Fibroblast of villous mesenchyme (primary cell): ENCODE results near the gene LOXL1. TPM values are rescaled to one million over a fixed set of nuclear protein-coding genes. Genes with fewer than 3 reads are reported as not detected.
"Not testable (repeated sequence)": the region's sequence is repeated elsewhere in the genome, so short reads cannot be mapped to it uniquely, and the experiment has no call there.

Source experiments
- DNase-seq: peaks from one replicate; pipeline ENCODE4 v3.0.0-alpha.2; 2010; ENCODE audit warnings: low read depth
- H3K4me3 ChIP-seq: 2 replicates; pipeline ENCODE4 v1.5.1; 2011; ENCODE audit warnings: low read depth, mild to moderate bottlenecking, low read length
- total RNA-seq: library from RNA; depleted of rRNA; stranded (reverse); fragments of >200 nt; gene quantifications from 2 replicates; pipeline ENCODE4 v1.2.3, GENCODE V29; 2012
- TF ChIP-seq, protein P1 (sequence below): IDR thresholded peaks from 2 replicates; pipeline ENCODE4 v1.5.1; 2012; ENCODE audit warnings: low read depth, mild to moderate bottlenecking, low read length; ENCODE audit not compliant: insufficient read depth

LOXL1 gene
- total RNA-seq, 1 donor, result 73.8 TPM

DNA sequence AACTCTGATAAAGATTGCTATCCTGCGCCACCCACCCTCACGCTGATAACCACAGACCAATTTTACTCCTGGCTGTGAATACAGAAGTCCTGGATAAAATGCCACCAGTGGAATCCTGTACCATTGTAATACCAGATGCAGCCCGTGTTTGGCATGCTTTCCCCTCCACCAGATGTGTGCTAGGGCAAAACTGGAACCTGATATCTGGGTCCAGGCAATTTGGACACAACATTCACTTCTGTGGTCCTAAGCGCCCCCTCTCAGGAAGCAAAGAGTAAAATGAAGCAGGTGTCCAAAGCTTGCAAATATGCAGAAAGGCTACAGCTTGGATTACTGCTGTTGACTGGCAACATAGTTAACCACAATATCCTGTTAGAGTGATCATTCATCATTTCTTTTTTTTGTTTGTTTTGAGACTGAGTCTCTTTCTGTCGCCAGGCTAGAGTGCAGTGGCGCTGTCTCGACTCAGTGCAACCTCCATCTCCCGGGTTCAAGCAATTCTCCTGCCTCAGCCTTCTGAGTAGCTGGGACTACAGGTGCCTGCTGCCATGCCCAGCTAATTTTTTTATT is 32.8 kb downstream of the LOXL1 start:
- TF ChIP-seq, protein P1, sequence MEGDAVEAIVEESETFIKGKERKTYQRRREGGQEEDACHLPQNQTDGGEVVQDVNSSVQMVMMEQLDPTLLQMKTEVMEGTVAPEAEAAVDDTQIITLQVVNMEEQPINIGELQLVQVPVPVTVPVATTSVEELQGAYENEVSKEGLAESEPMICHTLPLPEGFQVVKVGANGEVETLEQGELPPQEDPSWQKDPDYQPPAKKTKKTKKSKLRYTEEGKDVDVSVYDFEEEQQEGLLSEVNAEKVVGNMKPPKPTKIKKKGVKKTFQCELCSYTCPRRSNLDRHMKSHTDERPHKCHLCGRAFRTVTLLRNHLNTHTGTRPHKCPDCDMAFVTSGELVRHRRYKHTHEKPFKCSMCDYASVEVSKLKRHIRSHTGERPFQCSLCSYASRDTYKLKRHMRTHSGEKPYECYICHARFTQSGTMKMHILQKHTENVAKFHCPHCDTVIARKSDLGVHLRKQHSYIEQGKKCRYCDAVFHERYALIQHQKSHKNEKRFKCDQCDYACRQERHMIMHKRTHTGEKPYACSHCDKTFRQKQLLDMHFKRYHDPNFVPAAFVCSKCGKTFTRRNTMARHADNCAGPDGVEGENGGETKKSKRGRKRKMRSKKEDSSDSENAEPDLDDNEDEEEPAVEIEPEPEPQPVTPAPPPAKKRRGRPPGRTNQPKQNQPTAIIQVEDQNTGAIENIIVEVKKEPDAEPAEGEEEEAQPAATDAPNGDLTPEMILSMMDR, result no peak
- DNase-seq, result no peak
- H3K4me3 ChIP-seq, result no peak overlapping the region

DNA sequence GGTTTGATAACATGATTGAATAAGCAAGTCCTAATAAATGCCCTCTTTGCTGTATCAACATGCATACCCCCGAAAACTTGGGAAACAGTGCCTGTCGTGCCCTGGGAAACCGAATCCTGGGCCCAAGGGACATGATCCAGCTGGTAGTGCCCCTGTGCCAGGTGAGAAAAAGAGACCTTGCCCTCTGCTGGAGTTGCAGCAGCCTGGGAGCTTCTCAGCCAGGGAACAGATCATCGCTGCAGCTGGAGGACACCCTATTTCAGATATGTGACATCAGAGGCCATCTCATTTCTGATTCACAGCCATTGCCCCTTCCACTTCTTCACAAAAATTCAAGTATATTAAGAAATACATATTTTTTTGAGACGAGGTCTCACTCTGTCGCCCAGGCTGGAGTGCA is 33.5 kb downstream of the LOXL1 start:
- H3K4me3 ChIP-seq, result no peak overlapping the region
- DNase-seq, result no peak
- TF ChIP-seq, protein P1, result no peak

DNA sequence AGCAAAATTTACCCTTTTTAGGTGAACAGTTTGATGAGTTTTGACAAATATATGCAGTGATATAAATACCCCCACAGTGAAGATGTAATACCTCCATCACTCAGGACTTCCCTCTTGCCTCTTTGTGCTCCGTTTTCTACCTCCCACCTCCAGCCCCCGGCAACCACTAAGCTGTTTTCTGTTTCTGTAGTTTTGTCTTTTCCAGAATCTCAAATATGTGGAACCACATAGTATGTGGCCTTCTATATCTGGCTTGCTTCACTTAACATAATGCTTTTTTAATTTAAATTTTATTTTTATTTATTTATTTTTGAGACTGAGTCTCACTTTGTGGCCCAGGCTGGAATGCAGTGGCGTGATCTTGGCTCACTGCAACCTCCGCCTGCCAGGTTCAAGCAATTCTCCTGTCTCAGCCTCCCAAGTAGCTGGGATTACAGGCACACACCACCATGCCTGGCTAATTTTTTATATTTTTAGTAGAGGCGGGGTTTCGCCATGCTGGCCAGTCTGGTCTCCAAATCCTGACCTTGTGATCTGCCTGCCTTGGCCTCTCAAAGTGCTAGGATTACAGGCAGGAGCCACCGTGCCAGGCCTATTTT is 34.3 kb downstream of the LOXL1 start:
- not testable (repeated sequence) for DNase-seq, H3K4me3 ChIP-seq

DNA sequence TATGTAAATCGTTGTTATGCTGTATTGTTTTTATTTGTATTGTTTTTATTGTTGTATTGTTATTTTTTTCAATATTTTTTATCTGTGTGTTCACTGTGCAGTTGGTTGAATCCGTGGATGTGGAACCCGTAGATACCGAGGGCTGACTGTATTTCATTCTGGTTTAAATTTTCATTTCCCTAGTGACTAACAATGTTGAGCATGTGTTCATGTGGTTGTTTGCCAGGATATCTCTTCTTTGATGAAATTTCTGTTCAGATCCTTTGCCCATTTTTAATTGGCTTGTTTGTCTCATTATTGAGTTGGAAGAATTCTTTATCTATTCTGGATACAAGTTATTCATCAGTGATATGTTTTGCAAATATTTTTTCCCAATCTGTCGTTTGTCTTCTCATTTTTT is 36.2 kb downstream of the LOXL1 start:
- no peak for DNase-seq

DNA sequence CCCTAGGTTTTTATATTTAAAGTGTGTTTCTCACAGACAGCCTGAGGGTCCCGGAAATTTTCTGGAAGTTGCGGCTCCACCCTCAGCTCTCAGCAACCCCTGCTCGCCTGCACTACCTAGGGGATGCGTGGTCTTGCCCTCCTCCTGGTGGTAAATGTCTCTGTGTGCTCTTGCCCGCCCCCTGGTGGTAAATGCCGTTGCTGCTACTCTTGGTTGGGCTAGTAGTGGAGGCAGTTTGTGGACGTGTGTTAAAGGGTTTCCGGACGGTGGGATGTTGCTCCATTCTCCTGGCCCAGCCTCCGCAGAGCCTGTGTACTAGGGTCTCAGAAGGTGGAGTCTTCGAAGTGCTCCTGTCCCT is 38.5 kb downstream of the LOXL1 start:
- TF ChIP-seq, protein P1, result peak; percentile 97
- H3K4me3 ChIP-seq, result no peak overlapping the region
- peak; percentile 86 for DNase-seq

More for the DNA sequence above, 36.2 kb downstream of the LOXL1 start:
- no peak overlapping the region for H3K4me3 ChIP-seq
- TF ChIP-seq, protein P1, result no peak

DNA sequence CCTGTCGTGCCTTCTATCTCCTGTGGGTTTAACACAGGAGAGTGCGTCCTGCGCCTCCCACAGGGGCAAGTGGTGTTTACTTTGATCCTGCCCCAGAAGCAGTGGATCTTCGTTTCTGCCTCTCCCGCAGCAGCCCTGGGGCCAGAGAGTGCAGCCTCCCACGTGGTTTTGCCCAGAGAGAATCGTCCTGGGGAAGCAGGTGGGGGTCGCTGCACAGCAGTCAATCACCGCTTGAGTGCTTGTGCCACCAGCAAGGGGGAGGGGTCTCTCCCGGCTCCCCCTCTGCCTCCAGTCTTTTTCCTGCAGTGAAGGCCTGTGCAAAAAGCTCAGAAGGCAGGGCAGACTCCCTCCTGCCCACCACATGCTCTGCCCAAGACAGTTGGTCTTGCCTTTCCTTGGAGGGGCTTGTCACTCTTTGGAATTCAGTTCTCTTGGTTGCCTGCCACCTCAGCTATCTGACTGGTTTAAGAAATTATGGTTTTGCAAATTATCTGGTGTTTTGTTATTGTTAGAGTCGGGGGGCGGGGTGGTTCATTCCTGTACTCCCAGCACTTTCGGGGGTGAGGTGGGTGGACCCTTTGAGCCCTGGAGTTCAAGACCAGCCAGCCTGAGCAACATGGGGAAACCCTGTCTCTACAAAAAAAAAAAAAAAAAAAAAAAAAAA is 39.0 kb downstream of the LOXL1 start:
- no peak for DNase-seq
- no peak overlapping the region for H3K4me3 ChIP-seq
- TF ChIP-seq, protein P1, result no peak

DNA sequence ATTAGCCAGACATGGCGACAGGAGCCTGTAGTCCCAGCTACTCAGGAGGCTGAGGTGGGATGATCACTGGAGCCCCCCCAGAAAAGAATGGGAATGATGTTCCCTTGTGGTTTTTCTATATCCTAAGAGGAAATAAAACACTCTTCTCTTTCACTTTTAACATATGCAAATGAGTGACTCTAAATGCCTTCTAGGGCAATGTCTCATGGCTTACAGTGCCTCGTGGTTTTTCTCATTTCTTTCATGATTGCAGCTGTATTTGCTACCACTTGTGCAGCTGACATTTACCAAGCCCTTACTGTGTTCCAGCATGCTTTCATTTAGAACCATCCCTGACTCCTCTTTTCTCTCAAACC is 39.5 kb downstream of the LOXL1 start:
- peak; percentile 70 for DNase-seq
- H3K4me3 ChIP-seq, result no peak overlapping the region
- TF ChIP-seq, protein P1, result no peak
